H1 (cell line): ENCODE results near the gene NCKAP1. TPM values are rescaled to one million over a fixed set of nuclear protein-coding genes. Genes with fewer than 3 reads are reported as not detected.

ENCODE experiments used
- CTCF ChIA-PET: fragments of 300-600 bp; sonication (Branson Sonifier 250); formaldehyde crosslinking; loops from one replicate; lab custom pipeline; 2021; ENCODE audit not compliant: partially characterized antibody; lab: Charles Lee
- POLR2A ChIA-PET: fragments of 300-600 bp; sonication (Branson Sonifier 250); formaldehyde crosslinking; loops from one replicate; lab custom pipeline; 2021; ENCODE audit warnings: inconsistent platforms; ENCODE audit not compliant: partially characterized antibody; lab: Charles Lee
- DNase-seq, 2 experiments: peaks; one replicate each; pipeline versions ENCODE4 v3.0.0 to v3.0.0-alpha.2; 2010 to 2022; ENCODE audit warnings: low spot score in 2 of 2, low read depth in 1 of 2, mixed read lengths in 1 of 2
- FAIRE-seq: peaks from 2 replicates; lab custom pipeline; 2011; peaks lifted over from hg19 to GRCh38; lab: Jason Lieb, UNC
- H2AFZ ChIP-seq: 2 replicates; pipeline ENCODE4 v1.8.1; 2012; ENCODE audit warnings: low read length, inconsistent platforms
- H2AK5ac ChIP-seq: 2 replicates; pipeline ENCODE4 v1.6.1; 2013; ENCODE audit warnings: low read depth, low read length
- H2BK120ac ChIP-seq: replicated peaks from 2 replicates; pipeline ENCODE3; 2013; ENCODE audit warnings: low read depth, low read length, inconsistent platforms
- H2BK12ac ChIP-seq: 2 replicates; pipeline ENCODE4 v1.6.1; 2013; ENCODE audit warnings: low read depth, low read length
- H2BK15ac ChIP-seq: 2 replicates; pipeline ENCODE4 v1.6.1; 2013; ENCODE audit warnings: low read length
- H2BK20ac ChIP-seq: 2 replicates; pipeline ENCODE4 v1.6.1; 2013; ENCODE audit warnings: low read length
- H2BK5ac ChIP-seq: 2 replicates; pipeline ENCODE4 v1.6.1; 2013; ENCODE audit warnings: low read depth, low read length
- H3K14ac ChIP-seq: 2 replicates; pipeline ENCODE4 v1.6.1; 2013; ENCODE audit warnings: inconsistent platforms; ENCODE audit not compliant: insufficient read length
- H3K18ac ChIP-seq: 2 replicates; pipeline ENCODE4 v1.6.1; 2013; ENCODE audit warnings: low read length; ENCODE audit errors: extremely low read depth
- H3K23ac ChIP-seq: 2 replicates; pipeline ENCODE4 v1.6.1; 2013; ENCODE audit warnings: inconsistent platforms; ENCODE audit not compliant: insufficient read length
- H3K23me2 ChIP-seq: 2 replicates; pipeline ENCODE4 v1.6.1; 2013; ENCODE audit warnings: low read depth, low read length
- H3K27ac ChIP-seq: 2 replicates; pipeline ENCODE4 v1.6.1; 2011; ENCODE audit warnings: low read depth, low read length, inconsistent platforms
- H3K27me3 ChIP-seq, 4 experiments: replicated peaks in 1 of 4; 1 replicate in 1 of 4; 2 replicates in 3 of 4; pipeline versions ENCODE4 v1.6.1 to v1.8.1; 2011 to 2013; ENCODE audit warnings: low read length in 3 of 4, mild to moderate bottlenecking in 3 of 4, inconsistent platforms in 2 of 4, mixed read lengths in 2 of 4, moderate library complexity in 1 of 4; ENCODE audit not compliant: control insufficient read depth in 3 of 4, insufficient read depth in 3 of 4; ENCODE audit errors: extremely low read depth in 1 of 4
- H3K36me3 ChIP-seq, 4 experiments: 2 replicates each; pipeline versions ENCODE4 v1.6.1 to v1.8.1; 2011 to 2013; ENCODE audit warnings: mild to moderate bottlenecking in 4 of 4, low read length in 3 of 4, moderate library complexity in 2 of 4, control low read depth in 1 of 4, inconsistent platforms in 1 of 4; ENCODE audit not compliant: insufficient read depth in 4 of 4, control insufficient read depth in 2 of 4
- H3K4ac ChIP-seq: replicated peaks from 2 replicates; pipeline ENCODE3; 2013; ENCODE audit warnings: low read length, low read depth, mixed read lengths, inconsistent platforms; ENCODE audit not compliant: insufficient read length
- H3K4me1 ChIP-seq, 4 experiments: replicated peaks in 1 of 4; 1 replicate in 1 of 4; 2 replicates in 3 of 4; pipeline versions ENCODE4 v1.6.1 to v1.8.1; 2011 to 2013; ENCODE audit warnings: low read length in 3 of 4, inconsistent platforms in 2 of 4, mixed read lengths in 1 of 4; ENCODE audit not compliant: insufficient read depth in 4 of 4, control insufficient read depth in 3 of 4
- H3K4me2 ChIP-seq, 2 experiments: 2 replicates each; pipeline versions ENCODE4 v1.6.1 to v1.8.1; 2011 to 2013; ENCODE audit warnings: low read depth in 2 of 2, low read length in 2 of 2, control low read depth in 1 of 2, inconsistent platforms in 1 of 2, mild to moderate bottlenecking in 1 of 2; ENCODE audit not compliant: insufficient read depth in 1 of 2
- H3K4me3 ChIP-seq, 4 experiments: fragments of 200-600, 300-600 bp in 1 of 4; sonication (generic), shearing (Covaris generic), sonication (Bioruptor Twin) in 1 of 4; 2 replicates each; pipeline versions ENCODE4 v1.5.1 to v1.8.1; 2011 to 2016; ENCODE audit warnings: low read length in 4 of 4, low read depth in 3 of 4, control low read depth in 2 of 4, inconsistent platforms in 2 of 4, mild to moderate bottlenecking in 2 of 4, mixed read lengths in 1 of 4, moderate library complexity in 1 of 4; ENCODE audit not compliant: insufficient read depth in 2 of 4; ENCODE audit errors: extremely low read depth in 1 of 4
- H3K56ac ChIP-seq: replicated peaks from 2 replicates; pipeline ENCODE3; 2013; ENCODE audit warnings: low read depth, mild to moderate bottlenecking, mixed read lengths, low read length, inconsistent platforms; ENCODE audit not compliant: insufficient read length
- H3K79me1 ChIP-seq: 2 replicates; pipeline ENCODE4 v1.6.1; 2013; ENCODE audit warnings: low read depth, low read length, control low read depth
- H3K79me2 ChIP-seq, 2 experiments: 2 replicates each; pipeline versions ENCODE4 v1.6.1 to v1.8.1; 2012 to 2013; ENCODE audit warnings: low read length in 2 of 2, mild to moderate bottlenecking in 2 of 2, inconsistent platforms in 1 of 2; ENCODE audit not compliant: insufficient read depth in 2 of 2, control insufficient read depth in 1 of 2
- H3K9ac ChIP-seq, 4 experiments: replicated peaks in 1 of 4; 1 replicate in 1 of 4; 2 replicates in 3 of 4; pipeline versions ENCODE4 v1.6.1 to v1.8.1; 2011 to 2013; ENCODE audit warnings: low read depth in 3 of 4, low read length in 3 of 4, control low read depth in 2 of 4, mild to moderate bottlenecking in 2 of 4, moderate library complexity in 2 of 4, inconsistent platforms in 1 of 4; ENCODE audit errors: extremely low read depth in 1 of 4
- H3K9me3 ChIP-seq, 2 experiments: 2 replicates each; pipeline versions ENCODE4 v1.6.1 to v1.8.1; 2012 to 2013; ENCODE audit warnings: mild to moderate bottlenecking in 2 of 2, moderate library complexity in 2 of 2, control low read depth in 1 of 2, inconsistent platforms in 1 of 2, low read depth in 1 of 2, low read length in 1 of 2, mixed read lengths in 1 of 2; ENCODE audit not compliant: insufficient read depth in 2 of 2
- H4K20me1 ChIP-seq, 2 experiments: replicated peaks in 1 of 2; 2 replicates each; pipeline versions ENCODE3 to v1.8.1; 2011 to 2013; ENCODE audit warnings: inconsistent platforms in 2 of 2, low read length in 2 of 2, mild to moderate bottlenecking in 1 of 2; ENCODE audit not compliant: insufficient read depth in 2 of 2, control insufficient read depth in 1 of 2
- H4K5ac ChIP-seq: 2 replicates; pipeline ENCODE4 v1.6.1; 2013; ENCODE audit warnings: low read length, low read depth, mixed read lengths, inconsistent platforms; ENCODE audit not compliant: insufficient read length
- H4K8ac ChIP-seq: 2 replicates; pipeline ENCODE4 v1.8.0; 2013; ENCODE audit warnings: mild to moderate bottlenecking, moderate library complexity, low read length, inconsistent platforms; ENCODE audit not compliant: insufficient read depth; ENCODE audit errors: extremely low read depth
- H4K91ac ChIP-seq: replicated peaks from 2 replicates; pipeline ENCODE3; 2013; ENCODE audit warnings: low read length, mixed read lengths, inconsistent platforms; ENCODE audit not compliant: insufficient read length
- CBX5 ChIP-seq: fragments of 300-800, 300-1000 bp; sonication (generic); IDR thresholded peaks from 2 replicates; pipeline ENCODE4 v1.7.1; 2016; ENCODE audit warnings: antibody characterized with exemption, low read length, low read depth
- CBX8 ChIP-seq: fragments of 300-800, 300-1000 bp; sonication (generic); IDR thresholded peaks from 2 replicates; pipeline ENCODE4 v1.7.1; 2016; ENCODE audit warnings: low read depth, low read length, borderline replicate concordance
- CHD1 ChIP-seq: IDR thresholded peaks from 2 replicates; pipeline ENCODE4 v1.6.1; 2012; ENCODE audit warnings: low read depth, low read length, improper control_type of control experiment
- CTBP2 ChIP-seq: IDR thresholded peaks from 2 replicates; pipeline ENCODE4 v1.7.0; 2011; ENCODE audit warnings: borderline replicate concordance, mild to moderate bottlenecking, moderate library complexity, mixed read lengths, low read length; ENCODE audit not compliant: insufficient read depth, insufficient read length
- FOSL1 ChIP-seq: IDR thresholded peaks from 2 replicates; pipeline ENCODE4 v1.6.1; 2011; ENCODE audit warnings: mild to moderate bottlenecking, low read depth, low read length, moderate library complexity; ENCODE audit not compliant: insufficient read depth
- GTF2F1 ChIP-seq: IDR thresholded peaks from 2 replicates; pipeline ENCODE4 v1.6.1; 2012; ENCODE audit warnings: low read depth, low read length, improper control_type of control experiment, borderline replicate concordance
- JUN ChIP-seq: IDR thresholded peaks from 2 replicates; pipeline ENCODE4 v1.6.1; 2011; ENCODE audit warnings: low read depth, mild to moderate bottlenecking, improper control_type of control experiment, low read length
- JUND ChIP-seq: IDR thresholded peaks from 2 replicates; pipeline ENCODE4 v1.6.1; 2011; ENCODE audit warnings: mild to moderate bottlenecking, improper control_type of control experiment, low read length
- SAP30 ChIP-seq: fragments of 300-600 bp; sonication (generic); IDR thresholded peaks from 2 replicates; pipeline ENCODE4 v1.7.1; 2012; ENCODE audit warnings: low read length, moderate library complexity, mild to moderate bottlenecking, inconsistent platforms; ENCODE audit not compliant: insufficient read depth, insufficient replicate concordance
- SIN3A ChIP-seq, 2 experiments: IDR thresholded peaks in 1 of 2; conservative IDR thresholded peaks in 1 of 2; 2 replicates each; pipeline ENCODE4 v1.6.1; 2011 to 2012; ENCODE audit warnings: low read length in 2 of 2, improper control_type of control experiment in 1 of 2, low read depth in 1 of 2, mild to moderate bottlenecking in 1 of 2
- SP4 ChIP-seq: IDR thresholded peaks from 2 replicates; pipeline ENCODE4 v1.6.1; 2012; ENCODE audit warnings: low read length, inconsistent platforms
- WGBS, 2 experiments: shearing (Covaris generic) in 1 of 2; methylation state at CpG; one replicate each; pipeline versions ENCODE4 v1.1.6 to v1.1.7; 2013 to 2015; ENCODE audit warnings: low lambda C conversion rate in 2 of 2, mixed read lengths in 2 of 2, inconsistent platforms in 1 of 2, low coverage in 1 of 2, missing lambda C conversion rate in 1 of 2; ENCODE audit not compliant: insufficient replicate concordance in 2 of 2, insufficient coverage in 1 of 2, insufficient read length in 1 of 2; ENCODE audit errors: extremely low coverage in 1 of 2, missing lambda C conversion rate in 1 of 2; 5-methylcytosine and 5-hydroxymethylcytosine counted together
- polyA plus RNA-seq, 7 experiments: library from polyadenylated mRNA; depleted of rRNA in 3 of 7; stranded (reverse) in 5 of 7; unstranded in 2 of 7; fragments of >200 nt in 5 of 7; fragments of 200-250 nt in 2 of 7; gene quantifications; 1 replicate in 5 of 7; 2 replicates in 1 of 7; 4 replicates in 1 of 7; pipeline versions ENCODE4 v1.2.1 to v1.2.3, GENCODE V29; 2011 to 2013; ENCODE audit warnings: missing spikeins in 2 of 7, mixed read lengths in 2 of 7
- total RNA-seq: library from RNA; stranded (reverse); fragmentation: NEBNext Ultra II Directional; extraction: Animal tissue kit (Norgen Biotek cat#: 25700); gene quantifications from 2 replicates; pipeline ENCODE4 v1.2.1, GENCODE V29; 2021
- TF ChIP-seq, protein P1 (sequence below): IDR thresholded peaks from 2 replicates; pipeline ENCODE4 v1.6.1; 2011; ENCODE audit warnings: low read depth, mild to moderate bottlenecking, low read length; ENCODE audit not compliant: insufficient read depth

NCKAP1 gene
- total and polyA plus RNA-seq, 2 of the 8 experiments (the other 6 are each of a cell fraction or from before 2014, with no cell fraction given), result 90.8 to 173 TPM

DNA sequence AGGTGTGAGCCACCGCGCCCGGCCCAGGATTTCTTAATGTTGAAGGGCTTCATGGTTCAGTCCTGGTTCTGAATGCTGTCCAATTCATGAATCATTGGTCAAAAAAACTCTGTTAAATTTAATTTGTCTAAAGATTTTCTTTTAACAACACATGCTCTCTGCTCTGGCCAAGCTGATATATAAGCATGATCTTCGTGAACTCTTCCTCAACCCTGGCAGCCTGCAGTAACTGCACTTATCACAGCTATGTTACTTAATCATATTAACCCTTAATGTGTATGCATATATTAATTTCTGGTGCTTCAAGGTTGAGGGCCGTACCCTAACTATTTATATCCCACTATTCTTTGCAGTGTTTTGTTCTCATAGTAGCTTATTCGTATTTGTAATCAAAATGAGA is 142.5 kb downstream of the NCKAP1 start:
- CTCF ChIA-PET, result interaction anchor here (0.8 to 5.3 kb wide), 3 partner anchors 25 to 84 kb away, joined by 3 to 27 read pairs (median 6); no protein-coding TSS in a partner anchor
- H3K4ac ChIP-seq, result no peak overlapping the region
- no peak overlapping the region for H3K4me3 ChIP-seq
- POLR2A ChIA-PET, result no interaction called here
- H2BK12ac ChIP-seq, result no peak overlapping the region
- no peak overlapping the region for H4K8ac ChIP-seq
- H2BK120ac ChIP-seq, result no peak overlapping the region
- no peak overlapping the region for H4K91ac ChIP-seq
- no peaks in the 10 kb centered on the region for H3K9me3 ChIP-seq
- H3K79me2 ChIP-seq, result no peaks in the 10 kb centered on the region
- no peak overlapping the region for H3K27ac ChIP-seq
- H2BK20ac ChIP-seq, result no peak overlapping the region
- no peaks in the 10 kb centered on the region for H3K79me1 ChIP-seq
- no peaks in the 10 kb centered on the region for H3K36me3 ChIP-seq
- H3K23me2 ChIP-seq, result no peaks in the 10 kb centered on the region
- no peaks in the 10 kb centered on the region for H4K20me1 ChIP-seq
- no peak overlapping the region for H2BK5ac ChIP-seq
- no peak overlapping the region for H4K5ac ChIP-seq
- WGBS, 2 experiments, result 92% methylated on average over 6 of the region's 6 CpGs; no CpG with 5 or more reads in 1 of the 2 experiments
- no peak for FAIRE-seq
- H3K18ac ChIP-seq, result no peak overlapping the region
- H3K4me2 ChIP-seq, result no peak overlapping the region
- H2BK15ac ChIP-seq, result no peak overlapping the region
- H3K4me1 ChIP-seq, result no peaks in the 10 kb centered on the region
- TF ChIP-seq JUND (no peak), CTBP2 (no peak), CBX5 (no peak), FOSL1 (no peak), CBX8 (no peak), GTF2F1 (no peak), SAP30 (no peak), SIN3A (conservative IDR thresholded peaks at IDR 0.05 in 1 of 2, IDR thresholded peaks at IDR 0.05 in 1 of 2; ENCODE audit: low read depth in 1 of 2, low read length in 2 of 2) (no peak), JUN (no peak), CHD1 (no peak), SP4 (no peak)
- TF ChIP-seq, protein P1, sequence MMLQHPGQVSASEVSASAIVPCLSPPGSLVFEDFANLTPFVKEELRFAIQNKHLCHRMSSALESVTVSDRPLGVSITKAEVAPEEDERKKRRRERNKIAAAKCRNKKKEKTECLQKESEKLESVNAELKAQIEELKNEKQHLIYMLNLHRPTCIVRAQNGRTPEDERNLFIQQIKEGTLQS, result no peak
- H3K9ac ChIP-seq, result no peak overlapping the region
- no peak overlapping the region for H3K23ac ChIP-seq
- no peaks in the 10 kb centered on the region for H3K27me3 ChIP-seq
- no peak overlapping the region for H2AFZ ChIP-seq
- H3K14ac ChIP-seq, result no peak overlapping the region
- no peak overlapping the region for H2AK5ac ChIP-seq
- H3K56ac ChIP-seq, result no peak overlapping the region
- no peak for DNase-seq
